ENCODE results near the gene KMT2A.
A peak's percentile ranks its signal among the peaks of the same experiment; 100 is the strongest.

The KMT2A gene

DNA sequence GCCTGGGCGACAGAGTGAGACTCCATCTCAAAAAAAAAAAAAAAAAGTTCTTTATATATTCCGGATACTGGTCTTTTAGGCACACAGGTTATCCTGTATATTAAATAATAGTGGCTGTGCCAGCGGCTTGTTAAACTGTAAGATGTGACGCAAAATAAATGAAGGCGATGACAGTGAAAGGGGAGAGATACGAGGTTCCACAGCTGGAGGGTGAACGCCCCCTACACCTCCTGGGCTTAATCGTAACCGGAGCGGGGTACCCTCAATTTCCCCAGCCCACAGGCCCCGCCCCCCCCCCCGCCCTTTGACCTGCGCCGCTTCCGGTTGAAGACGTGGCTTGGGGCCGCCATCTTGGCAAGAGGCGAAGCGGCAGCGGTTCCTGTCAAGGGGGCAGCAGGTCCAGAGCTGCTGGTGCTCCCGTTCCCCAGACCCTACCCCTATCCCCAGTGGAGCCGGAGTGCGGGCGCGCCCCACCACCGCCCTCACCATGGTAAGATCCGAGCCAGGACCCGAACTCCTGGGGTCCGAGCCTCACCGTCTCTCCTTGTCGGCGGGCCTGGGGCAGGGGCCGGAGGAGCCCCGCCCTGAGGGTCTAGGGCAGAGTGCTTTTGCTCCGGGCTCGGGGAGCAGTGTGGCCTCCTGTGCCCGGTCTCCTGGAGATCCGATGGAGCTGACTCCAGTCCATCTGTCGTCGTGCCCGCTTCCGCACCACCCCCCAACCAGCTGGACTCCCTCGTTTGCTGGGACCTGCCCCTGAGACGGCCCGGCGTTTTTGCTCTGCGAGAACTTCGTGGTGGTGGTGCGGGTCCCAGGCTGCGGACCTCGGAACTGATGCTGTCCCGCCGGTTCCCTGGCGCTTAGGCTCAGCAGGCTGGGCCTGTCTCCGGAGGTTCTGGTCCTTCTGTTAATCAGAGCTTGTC, 136.0 kb downstream of the KMT2A start, which contains the start of gene ARCN1:
Gene ARCN1, plus strand, starts transcription at position 349 of the 920 bp plus-strand sequence. Its CDS starts 139 bp downstream, at position 488.
- ChIA-PET POLR2A (interaction anchor here (0.6 to 2.1 kb wide), 3 partner anchors 36 to 54 kb away, joined by 3 to 6 read pairs (median 6); no protein-coding TSS in a partner anchor), CTCF (interaction anchor here (1.2 to 3.4 kb wide), 3 partner anchors 13 to 35 kb away, joined by 3 to 11 read pairs (median 10); partner anchors contain the start of gene PHLDB1)
- TF ChIP-seq, protein P1, sequence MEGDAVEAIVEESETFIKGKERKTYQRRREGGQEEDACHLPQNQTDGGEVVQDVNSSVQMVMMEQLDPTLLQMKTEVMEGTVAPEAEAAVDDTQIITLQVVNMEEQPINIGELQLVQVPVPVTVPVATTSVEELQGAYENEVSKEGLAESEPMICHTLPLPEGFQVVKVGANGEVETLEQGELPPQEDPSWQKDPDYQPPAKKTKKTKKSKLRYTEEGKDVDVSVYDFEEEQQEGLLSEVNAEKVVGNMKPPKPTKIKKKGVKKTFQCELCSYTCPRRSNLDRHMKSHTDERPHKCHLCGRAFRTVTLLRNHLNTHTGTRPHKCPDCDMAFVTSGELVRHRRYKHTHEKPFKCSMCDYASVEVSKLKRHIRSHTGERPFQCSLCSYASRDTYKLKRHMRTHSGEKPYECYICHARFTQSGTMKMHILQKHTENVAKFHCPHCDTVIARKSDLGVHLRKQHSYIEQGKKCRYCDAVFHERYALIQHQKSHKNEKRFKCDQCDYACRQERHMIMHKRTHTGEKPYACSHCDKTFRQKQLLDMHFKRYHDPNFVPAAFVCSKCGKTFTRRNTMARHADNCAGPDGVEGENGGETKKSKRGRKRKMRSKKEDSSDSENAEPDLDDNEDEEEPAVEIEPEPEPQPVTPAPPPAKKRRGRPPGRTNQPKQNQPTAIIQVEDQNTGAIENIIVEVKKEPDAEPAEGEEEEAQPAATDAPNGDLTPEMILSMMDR (IDR thresholded peaks at IDR 0.05; ENCODE audit: insufficient read depth, low read length, missing control alignments), result no peak
- peak within 1 kb of the TSS; percentile 97 for H3K4me3 ChIP-seq (ENCODE audit: low read depth, low read length)
- no peak for DNase-seq (ENCODE audit: low read depth, low spot score)

DNA sequence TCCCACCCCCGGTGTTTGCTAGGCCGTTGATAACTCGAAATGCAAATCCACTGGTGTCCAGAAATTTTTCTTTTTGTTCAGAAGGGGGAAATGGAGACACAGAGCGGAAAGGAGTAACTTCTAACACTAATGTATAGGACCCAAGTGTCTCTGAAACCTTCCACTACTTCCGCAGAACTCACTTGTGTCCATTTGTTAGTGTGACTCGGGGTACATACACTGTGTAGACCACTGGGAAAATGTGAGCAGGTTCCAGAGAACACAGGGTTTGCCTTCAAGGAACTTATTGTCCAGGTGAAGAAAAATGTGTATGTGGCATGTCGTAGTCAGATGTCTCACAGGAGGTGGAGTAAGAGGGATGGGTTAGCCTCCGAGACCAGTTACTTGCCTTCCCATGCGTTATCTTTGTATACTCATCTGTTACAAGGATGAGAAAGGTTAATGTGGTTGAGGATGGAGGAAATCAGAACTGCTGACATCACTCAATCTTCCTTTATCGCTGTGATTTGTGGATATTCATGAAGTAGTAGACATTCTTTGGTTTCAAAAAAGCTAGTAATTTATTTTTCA, 136.8 kb downstream of the KMT2A start:
- POLR2A ChIA-PET, result interaction anchor here (1.3 kb wide), 1 partner anchor 36 kb away, joined by 6 read pairs; no protein-coding TSS in a partner anchor
- no peak for DNase-seq (ENCODE audit: low read depth, low spot score)
- TF ChIP-seq, protein P1 (IDR thresholded peaks at IDR 0.05; ENCODE audit: insufficient read depth, low read length, missing control alignments), result no peak
- peak overlapping the region; percentile 97 for H3K4me3 ChIP-seq (ENCODE audit: low read depth, low read length)
- CTCF ChIA-PET, result interaction anchor here (3.0 to 3.4 kb wide), 2 partner anchors 22 to 34 kb away, joined by 10 to 11 read pairs; partner anchors contain the start of gene PHLDB1

DNA sequence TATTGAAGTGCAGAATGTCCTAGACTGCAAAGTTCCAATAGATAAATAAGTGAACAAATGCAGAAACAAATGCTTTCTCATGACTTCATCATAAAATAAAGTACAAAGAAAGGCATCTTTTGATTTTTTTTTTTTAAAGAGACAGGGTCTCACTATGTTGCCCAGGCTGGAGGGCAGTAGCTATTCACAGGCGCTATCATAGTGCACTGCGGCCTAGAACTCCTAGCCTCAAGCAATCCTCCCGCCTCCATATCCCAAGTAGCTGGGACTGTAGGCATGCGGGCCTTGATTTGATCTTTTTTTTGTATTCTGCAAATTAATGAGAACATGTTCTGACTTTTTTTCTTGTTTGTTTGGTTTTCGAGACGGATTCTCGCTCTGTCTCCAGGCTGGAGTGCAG, 138.3 kb downstream of the KMT2A start:
- ChIA-PET POLR2A (no interaction called here), CTCF (interaction anchor here (0.9 to 3.4 kb wide), 3 partner anchors 8 to 32 kb away, joined by 3 to 11 read pairs (median 3); partner anchors contain the start of gene PHLDB1)
- peak overlapping the region; percentile 97 for H3K4me3 ChIP-seq (ENCODE audit: low read depth, low read length)
- DNase-seq (ENCODE audit: low read depth, low spot score), result no peak
- TF ChIP-seq, protein P1 (IDR thresholded peaks at IDR 0.05; ENCODE audit: insufficient read depth, low read length, missing control alignments), result no peak
